ENCODE data around the gene RASGRP2. TPM values are rescaled to one million over a fixed set of nuclear protein-coding genes. Genes with fewer than 3 reads are reported as not detected.

RASGRP2 gene
- polyA plus RNA-seq, 1 donor (not counting 4 experiments of a cell fraction or from before 2014, with no cell fraction given): 0.49 TPM

DNA sequence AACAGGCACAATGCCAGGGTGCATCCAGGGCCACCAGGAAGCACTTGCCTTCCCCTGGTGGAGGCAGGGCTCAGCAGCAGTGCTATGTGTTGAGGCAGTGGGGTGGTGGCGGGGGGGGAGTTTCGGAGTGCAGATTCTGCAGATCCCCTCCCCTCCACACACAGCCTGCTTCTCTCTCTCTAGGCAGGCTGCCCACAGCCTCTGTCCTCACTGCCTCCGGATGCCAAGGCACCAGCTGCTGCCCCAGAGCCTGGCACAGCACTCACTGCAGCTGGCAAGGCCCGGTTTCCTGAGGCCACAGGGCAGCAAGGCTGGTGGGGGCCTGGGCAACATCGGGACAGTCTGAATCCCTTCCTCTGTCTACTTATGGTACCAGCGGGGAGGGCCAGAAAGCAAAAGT, 56.7 kb downstream of the RASGRP2 start:
- Histone ChIP-seq H3K79me2 (ENCODE audit: control insufficient read depth, insufficient read depth, low read length) (no peaks in the 10 kb centered on the region), H3K4me1 (ENCODE audit: control insufficient read depth, extremely low read depth, insufficient read depth, low read length) (peaks cover 21% of the 10 kb centered on the region), H3K9me3 (ENCODE audit: control insufficient read depth, low read depth, low read length) (no peaks in the 10 kb centered on the region), H3K4me2 (ENCODE audit: control insufficient read depth, extremely low read depth, insufficient read depth, low read depth, low read length) (no peak overlapping the region), H2AFZ (ENCODE audit: control insufficient read depth, low read length) (no peak overlapping the region), H3K27me3 (ENCODE audit: control insufficient read depth, extremely low read depth, insufficient read depth, low read length) (peaks cover 8% of the 10 kb centered on the region), H3K9ac (ENCODE audit: control insufficient read depth, extremely low read depth, insufficient read depth, low read length) (no peak overlapping the region), H4K20me1 (ENCODE audit: control insufficient read depth, extremely low read depth, insufficient read depth, low read length) (no peaks in the 10 kb centered on the region), H3K9me1 (ENCODE audit: control insufficient read depth, extremely low read depth, insufficient read depth, low read length) (peaks cover 2% of the 10 kb centered on the region), H3K36me3 (ENCODE audit: control insufficient read depth in 2 of 2, extremely low read depth in 1 of 2, insufficient read depth in 2 of 2, low read length in 2 of 2) (no peaks in the 10 kb centered on the region), H3K4me3 (ENCODE audit: control insufficient read depth in 2 of 3, extremely low read depth in 1 of 3, insufficient read depth in 2 of 3, low read depth in 1 of 3, low read length in 3 of 3) (no peak overlapping the region), H3K27ac (ENCODE audit: control insufficient read depth, insufficient read depth, low read length) (no peak overlapping the region)
- FAIRE-seq (no peak), DNase-seq (ENCODE audit: low read depth, low spot score) (no peak)
- dilution Hi-C loops (cut with MboI; ENCODE audit: extremely low pct_ligation_motif_present, low sequenced_read_pairs): no loop called here
- TF ChIP-seq EZH2 (IDR thresholded peaks at IDR 0.05; ENCODE audit: low read length): no peak

GRCh38 chr11:64686466-64687170, 57.3 kb downstream of the RASGRP2 start:
- no peak overlapping the region for H3K4me3 ChIP-seq (ENCODE audit: control insufficient read depth in 2 of 3, extremely low read depth in 1 of 3, insufficient read depth in 2 of 3, low read depth in 1 of 3, low read length in 3 of 3)
- dilution Hi-C loops (cut with MboI; ENCODE audit: extremely low pct_ligation_motif_present, low sequenced_read_pairs): no loop called here
- H3K79me2 ChIP-seq (ENCODE audit: control insufficient read depth, insufficient read depth, low read length): no peaks in the 10 kb centered on the region
- H3K36me3 ChIP-seq (ENCODE audit: control insufficient read depth in 2 of 2, extremely low read depth in 1 of 2, insufficient read depth in 2 of 2, low read length in 2 of 2): no peaks in the 10 kb centered on the region
- TF ChIP-seq, protein P1, sequence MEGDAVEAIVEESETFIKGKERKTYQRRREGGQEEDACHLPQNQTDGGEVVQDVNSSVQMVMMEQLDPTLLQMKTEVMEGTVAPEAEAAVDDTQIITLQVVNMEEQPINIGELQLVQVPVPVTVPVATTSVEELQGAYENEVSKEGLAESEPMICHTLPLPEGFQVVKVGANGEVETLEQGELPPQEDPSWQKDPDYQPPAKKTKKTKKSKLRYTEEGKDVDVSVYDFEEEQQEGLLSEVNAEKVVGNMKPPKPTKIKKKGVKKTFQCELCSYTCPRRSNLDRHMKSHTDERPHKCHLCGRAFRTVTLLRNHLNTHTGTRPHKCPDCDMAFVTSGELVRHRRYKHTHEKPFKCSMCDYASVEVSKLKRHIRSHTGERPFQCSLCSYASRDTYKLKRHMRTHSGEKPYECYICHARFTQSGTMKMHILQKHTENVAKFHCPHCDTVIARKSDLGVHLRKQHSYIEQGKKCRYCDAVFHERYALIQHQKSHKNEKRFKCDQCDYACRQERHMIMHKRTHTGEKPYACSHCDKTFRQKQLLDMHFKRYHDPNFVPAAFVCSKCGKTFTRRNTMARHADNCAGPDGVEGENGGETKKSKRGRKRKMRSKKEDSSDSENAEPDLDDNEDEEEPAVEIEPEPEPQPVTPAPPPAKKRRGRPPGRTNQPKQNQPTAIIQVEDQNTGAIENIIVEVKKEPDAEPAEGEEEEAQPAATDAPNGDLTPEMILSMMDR (optimal IDR thresholded peaks at IDR 0.05 in 1 of 3, IDR thresholded peaks at IDR 0.05 in 1 of 3, conservative IDR thresholded peaks at IDR 0.05 in 1 of 3; ENCODE audit: extremely low read depth in 1 of 3, insufficient read depth in 2 of 3, low read length in 3 of 3): no peak
- no peak for TF ChIP-seq EZH2 (IDR thresholded peaks at IDR 0.05; ENCODE audit: low read length)
- DNase-seq (ENCODE audit: low read depth, low spot score): no peak
- no peaks in the 10 kb centered on the region for H3K9me3 ChIP-seq (ENCODE audit: control insufficient read depth, low read depth, low read length)
- no peak overlapping the region for H2AFZ ChIP-seq (ENCODE audit: control insufficient read depth, low read length)
- no peak overlapping the region for H3K4me2 ChIP-seq (ENCODE audit: control insufficient read depth, extremely low read depth, insufficient read depth, low read depth, low read length)
- H3K9me1 ChIP-seq (ENCODE audit: control insufficient read depth, extremely low read depth, insufficient read depth, low read length): peaks cover 2% of the 10 kb centered on the region
- no peaks in the 10 kb centered on the region for H4K20me1 ChIP-seq (ENCODE audit: control insufficient read depth, extremely low read depth, insufficient read depth, low read length)
- H3K27me3 ChIP-seq (ENCODE audit: control insufficient read depth, extremely low read depth, insufficient read depth, low read length): peaks cover 2% of the 10 kb centered on the region
- H3K9ac ChIP-seq (ENCODE audit: control insufficient read depth, extremely low read depth, insufficient read depth, low read length): no peak overlapping the region
- H3K27ac ChIP-seq (ENCODE audit: control insufficient read depth, insufficient read depth, low read length): no peak overlapping the region
- peaks cover 21% of the 10 kb centered on the region for H3K4me1 ChIP-seq (ENCODE audit: control insufficient read depth, extremely low read depth, insufficient read depth, low read length)
- no peak for FAIRE-seq

DNA sequence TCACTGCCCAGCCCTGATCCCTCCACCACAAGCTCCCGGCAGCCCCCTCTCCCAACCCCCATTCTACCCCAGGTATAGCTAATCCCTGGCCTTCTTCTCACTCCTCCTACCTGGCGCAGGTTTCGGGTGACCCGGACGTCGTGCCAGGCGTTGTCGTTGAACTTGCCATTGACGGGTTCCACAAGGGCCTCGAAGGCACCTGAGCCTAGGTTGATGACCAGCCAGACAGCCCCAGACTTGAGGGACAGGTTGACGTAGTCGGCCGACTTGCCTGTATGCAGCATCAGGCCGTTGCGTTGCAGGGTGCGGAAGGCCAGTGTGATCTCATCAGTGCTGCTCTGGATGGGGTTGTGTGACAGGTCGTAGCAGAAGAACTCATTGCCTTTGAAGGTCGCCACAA, 58.4 kb downstream of the RASGRP2 start:
- dilution Hi-C loops (cut with MboI; ENCODE audit: extremely low pct_ligation_motif_present, low sequenced_read_pairs): no loop called here
- DNase-seq (ENCODE audit: low read depth, low spot score) (no peak), FAIRE-seq (no peak)
- H3K9me1 ChIP-seq (ENCODE audit: control insufficient read depth, extremely low read depth, insufficient read depth, low read length): peaks cover 2% of the 10 kb centered on the region
- peaks cover 21% of the 10 kb centered on the region for H3K4me1 ChIP-seq (ENCODE audit: control insufficient read depth, extremely low read depth, insufficient read depth, low read length)
- H3K79me2 ChIP-seq (ENCODE audit: control insufficient read depth, insufficient read depth, low read length): no peaks in the 10 kb centered on the region
- no peak overlapping the region for H3K9ac ChIP-seq (ENCODE audit: control insufficient read depth, extremely low read depth, insufficient read depth, low read length)
- no peak for TF ChIP-seq EZH2 (IDR thresholded peaks at IDR 0.05; ENCODE audit: low read length)
- TF ChIP-seq, protein P1 (optimal IDR thresholded peaks at IDR 0.05 in 1 of 3, IDR thresholded peaks at IDR 0.05 in 1 of 3, conservative IDR thresholded peaks at IDR 0.05 in 1 of 3; ENCODE audit: extremely low read depth in 1 of 3, insufficient read depth in 2 of 3, low read length in 3 of 3): no peak
- no peak overlapping the region for H3K4me3 ChIP-seq (ENCODE audit: control insufficient read depth in 2 of 3, extremely low read depth in 1 of 3, insufficient read depth in 2 of 3, low read depth in 1 of 3, low read length in 3 of 3)
- no peak overlapping the region for H3K27ac ChIP-seq (ENCODE audit: control insufficient read depth, insufficient read depth, low read length)
- no peaks in the 10 kb centered on the region for H3K36me3 ChIP-seq (ENCODE audit: control insufficient read depth in 2 of 2, extremely low read depth in 1 of 2, insufficient read depth in 2 of 2, low read length in 2 of 2)
- no peaks in the 10 kb centered on the region for H3K9me3 ChIP-seq (ENCODE audit: control insufficient read depth, low read depth, low read length)
- no peak overlapping the region for H3K4me2 ChIP-seq (ENCODE audit: control insufficient read depth, extremely low read depth, insufficient read depth, low read depth, low read length)
- no peak overlapping the region for H2AFZ ChIP-seq (ENCODE audit: control insufficient read depth, low read length)
- H4K20me1 ChIP-seq (ENCODE audit: control insufficient read depth, extremely low read depth, insufficient read depth, low read length): no peaks in the 10 kb centered on the region
- H3K27me3 ChIP-seq (ENCODE audit: control insufficient read depth, extremely low read depth, insufficient read depth, low read length): no peaks in the 10 kb centered on the region

Data from keratinocyte (primary cell).